Adrenal gland (tissue), 12 donors: ENCODE data around the gene TRIP12. TPM values are rescaled to one million over a fixed set of nuclear protein-coding genes. Genes with fewer than 3 reads are reported as not detected.

Experiments
- DNase-seq, 7 donors: peaks; one replicate each; pipeline ENCODE4 v3.0.0-alpha.2; 2019 to 2020
- H3K27ac ChIP-seq, 5 donors: fragments of 200-600 bp; sonication (generic) in 4 of 5; 1 replicate in 3 of 5; 2 replicates in 2 of 5; pipeline versions ENCODE4 v1.5.1 to v1.8.0; 2016 to 2020; ENCODE audit warnings: mild to moderate bottlenecking in 1 of 5
- H3K27me3 ChIP-seq: fragments of 200-600 bp; 2 replicates; pipeline ENCODE4 v1.8.0; 2021
- H3K36me3 ChIP-seq, 2 donors: fragments of 200-600 bp; replicated peaks in 1 of 2; 1 replicate in 1 of 2; 2 replicates in 1 of 2; pipeline versions ENCODE4 v1.5.1 to v1.8.0; 2018 to 2022
- H3K4me1 ChIP-seq, 2 donors: fragments of 200-600 bp; replicated peaks in 1 of 2; 1 replicate in 1 of 2; 2 replicates in 1 of 2; pipeline versions ENCODE4 v1.5.1 to v1.8.0; 2018 to 2021
- H3K4me3 ChIP-seq, 4 donors: fragments of 200-600 bp; sonication (generic) in 3 of 4; one replicate each; pipeline ENCODE4 v1.5.1; 2016 to 2018
- H3K9me3 ChIP-seq, 3 donors: fragments of 200-600 bp; sonication (generic) in 1 of 3; replicated peaks in 1 of 3; 1 replicate in 2 of 3; 2 replicates in 1 of 3; pipeline versions ENCODE4 v1.5.1 to v1.8.0; 2016 to 2021
- CTCF ChIP-seq, 6 experiments: fragments of 450-650 bp in 4 of 6; fragments of 200-600 bp in 2 of 6; sonication (generic) in 1 of 6; IDR thresholded peaks; 1 replicate in 5 of 6; 2 replicates in 1 of 6; pipeline versions ENCODE4 v1.5.1 to v1.8.0; 2016 to 2021; ENCODE audit warnings: antibody characterized with exemption in 6 of 6, mild to moderate bottlenecking in 2 of 6, moderate library complexity in 1 of 6
- POLR2A ChIP-seq, 2 donors: fragments of 450-650 bp; IDR thresholded peaks; one replicate each; pipeline ENCODE4 v1.6.1; 2017; ENCODE audit warnings: antibody characterized with exemption in 2 of 2, mild to moderate bottlenecking in 2 of 2, moderate library complexity in 1 of 2
- WGBS, 4 donors: extraction: QIAGEN DNeasy Blood & Tissue Kit in 2 of 4; methylation state at CpG; one replicate each; pipeline versions ENCODE4 v1.1.5 to v1.1.7; 2013 to 2017; 5-methylcytosine and 5-hydroxymethylcytosine counted together
- intact Hi-C, 2 donors: fragments of 100-400 bp; cut with DNase I; formaldehyde crosslinking; loops; one replicate each; pipeline versions ENCODE4 v1.14.1 to v1.15.0; 2022 to 2023
- polyA plus RNA-seq, 3 donors: library from polyadenylated mRNA; stranded (reverse); fragments of 200-250 nt in 2 of 3; fragments of 350-450 nt in 1 of 3; fragmentation: Illumina TruSeq in 1 of 3; extraction: RNeasy Lipid Tissue Mini Kit (QIAGEN cat#74804) in 1 of 3; gene quantifications; one replicate each; pipeline ENCODE4 v1.2.3, GENCODE V29; 2013 to 2014
- total RNA-seq, 9 donors: library from RNA; depleted of rRNA in 4 of 9; stranded (reverse); fragments of >200 nt in 4 of 9; fragments of 120-200 nt in 1 of 9; fragmentation: NEBNext Ultra II Directional in 1 of 9; extraction: Animal tissue kit (Norgen Biotek cat#: 25700) in 1 of 9; gene quantifications; one replicate each; pipeline versions ENCODE4 v1.1.0 to v1.2.4, GENCODE V29; 2013 to 2023
- donor health status: healthy with polysubstance abuse.
- donor health status: Bipolar disorder and iron deficiency.
- donor health status: DM: yes; HTN: yes; CAD: no.
- donor health status: DM: no; HTN: no; CAD: no.
- donor health status: DM: no; HTN: no; CAD: no.
- donor health status: DM: yes; HTN: yes; CAD: no.

TRIP12 gene
- total and polyA plus RNA-seq, 12 donors, result 15.5 to 242 (median 146) TPM

GRCh38 chr2:229900012-229900411 lies 21.8 kb downstream of the TRIP12 start:
- intact Hi-C loops, result no loop called here
- WGBS, 4 donors, result 94 to 95% (median 94%) methylated on average over 3 of the region's 3 CpGs
- Histone ChIP-seq H3K36me3 (peaks cover 0 to 13% of the 10 kb centered on the region in 2 donors), H3K4me1 (peaks cover 12 to 26% of the 10 kb centered on the region in 2 donors), H3K27ac (no peak overlapping the region), H3K4me3 (no peak overlapping the region), H3K27me3 (no peaks in the 10 kb centered on the region), H3K9me3 (no peaks in the 10 kb centered on the region)
- DNase-seq, result no peak
- TF ChIP-seq CTCF (IDR thresholded peaks at IDR 0.05) (no peak), POLR2A (IDR thresholded peaks at IDR 0.05) (no peak)

- 95 to 98% (median 95%) methylated on average over 3 of the region's 3 CpGs for WGBS, 4 donors
- H3K36me3 ChIP-seq, result peaks cover 0 to 13% of the 10 kb centered on the region in 2 donors
- H3K4me1 ChIP-seq, result peaks cover 12 to 26% of the 10 kb centered on the region in 2 donors
- H3K27me3 ChIP-seq, result no peaks in the 10 kb centered on the region
- intact Hi-C loops, result no loop called here
- no peak for DNase-seq
- TF ChIP-seq POLR2A (IDR thresholded peaks at IDR 0.05), result no peak
- TF ChIP-seq CTCF (IDR thresholded peaks at IDR 0.05), result no peak
- no peak overlapping the region for H3K27ac ChIP-seq
- no peaks in the 10 kb centered on the region for H3K9me3 ChIP-seq
- H3K4me3 ChIP-seq, result no peak overlapping the region
These were observed 22.2 kb downstream of the TRIP12 start for GRCh38 chr2:229899604-229900003.

GRCh38 chr2:229896857-229897256 lies 25.0 kb downstream of the TRIP12 start:
- Histone ChIP-seq H3K27me3 (no peaks in the 10 kb centered on the region), H3K9me3 (no peaks in the 10 kb centered on the region), H3K4me3 (no peak overlapping the region), H3K27ac (no peak overlapping the region), H3K36me3 (peaks cover 0 to 5% of the 10 kb centered on the region in 2 donors), H3K4me1 (peaks cover 8 to 22% of the 10 kb centered on the region in 2 donors)
- TF ChIP-seq POLR2A (IDR thresholded peaks at IDR 0.05), result no peak
- no peak for TF ChIP-seq CTCF (IDR thresholded peaks at IDR 0.05)
- 56 to 74% (median 67%) methylated on average over 1 of the region's 1 CpG for WGBS, 4 donors
- no peak for DNase-seq
- intact Hi-C loops, result no loop called here

- WGBS, 4 donors, result 87 to 97% (median 90%) methylated on average over 2 of the region's 2 CpGs
- H3K27ac ChIP-seq, result no peak overlapping the region
- peaks cover 0 to 11% of the 10 kb centered on the region in 2 donors for H3K4me1 ChIP-seq
- H3K9me3 ChIP-seq, result no peaks in the 10 kb centered on the region
- TF ChIP-seq CTCF (IDR thresholded peaks at IDR 0.05), result no peak
- no peak for TF ChIP-seq POLR2A (IDR thresholded peaks at IDR 0.05)
- H3K27me3 ChIP-seq, result no peaks in the 10 kb centered on the region
- intact Hi-C loops, result no loop called here
- no peak for DNase-seq
- H3K36me3 ChIP-seq, result no peaks in the 10 kb centered on the region
- no peak overlapping the region for H3K4me3 ChIP-seq
These were observed 32.8 kb downstream of the TRIP12 start for GRCh38 chr2:229889023-229889422.
